Stimulated activated CD4-positive, alpha-beta T cell treated with anti-CD3 and anti-CD28 coated beads, Interleukin-1b, Interleukin-23, amount 100 ng/mL, for 4 hours (primary cell): ENCODE data around the gene CPNE4.

Experiments
- DNase-seq, 2 donors: peaks; one replicate each; pipeline ENCODE4 v3.0.0-alpha.2; 2020; ENCODE audit warnings: low read depth in 2 of 2

The CPNE4 gene

GRCh38 chr3:131701153-131701770, 333.6 kb downstream of the CPNE4 start:
- no peak for DNase-seq

GRCh38 chr3:131699001-131699400, 335.8 kb downstream of the CPNE4 start:
- no peak for DNase-seq

- DNase-seq = no peak
Measured at GRCh38 chr3:131694376-131694775, 340.4 kb downstream of the CPNE4 start.

- DNase-seq = no peak
Measured at GRCh38 chr3:131692356-131692755, 342.5 kb downstream of the CPNE4 start.

GRCh38 chr3:131690800-131691199, 344.0 kb downstream of the CPNE4 start:
- no peak for DNase-seq

GRCh38 chr3:131688370-131688769, 346.4 kb downstream of the CPNE4 start:
- DNase-seq = no peak

- DNase-seq = no peak
Measured at GRCh38 chr3:131669600-131669999, 365.2 kb downstream of the CPNE4 start.

GRCh38 chr3:131658771-131659170, 376.0 kb downstream of the CPNE4 start:
- DNase-seq = no peak

- no peak for DNase-seq
Measured at GRCh38 chr3:131658115-131658514, 376.7 kb downstream of the CPNE4 start.

GRCh38 chr3:131655070-131655690, 379.6 kb downstream of the CPNE4 start:
- DNase-seq = no peak

- no peak for DNase-seq
Measured at GRCh38 chr3:131645638-131646037, 389.2 kb downstream of the CPNE4 start.

- no peak for DNase-seq
Measured at GRCh38 chr3:131636266-131636775, 398.5 kb downstream of the CPNE4 start.

GRCh38 chr3:131630807-131631206, 404.0 kb downstream of the CPNE4 start:
- DNase-seq = no peak

- no peak for DNase-seq
Measured at GRCh38 chr3:131630097-131630496, 404.7 kb downstream of the CPNE4 start.

- no peak for DNase-seq
Measured at GRCh38 chr3:131623431-131623830, 411.4 kb downstream of the CPNE4 start.

GRCh38 chr3:131622726-131623125, 412.1 kb downstream of the CPNE4 start:
- no peak for DNase-seq

- DNase-seq = no peak
Measured at GRCh38 chr3:131620977-131621376, 413.8 kb downstream of the CPNE4 start.

GRCh38 chr3:131619821-131620220, 415.0 kb downstream of the CPNE4 start:
- DNase-seq = no peak

- DNase-seq = no peak
Measured at GRCh38 chr3:131616719-131617118, 418.1 kb downstream of the CPNE4 start.

- DNase-seq = no peak
Measured at GRCh38 chr3:131612745-131613144, 422.1 kb downstream of the CPNE4 start.

GRCh38 chr3:131610174-131610573, 424.6 kb downstream of the CPNE4 start:
- no peak for DNase-seq

- no peak for DNase-seq
Measured at GRCh38 chr3:131608741-131609140, 426.1 kb downstream of the CPNE4 start.

GRCh38 chr3:131608296-131608695, 426.5 kb downstream of the CPNE4 start:
- no peak for DNase-seq

GRCh38 chr3:131605916-131606315, 428.9 kb downstream of the CPNE4 start:
- no peak for DNase-seq
